OCI-LY1 (cell line): ENCODE results near the gene AJM1.

Source experiments
- H2AFZ ChIP-seq: fragments of 200-600 bp; sonication (generic), shearing (Covaris generic); 2 replicates; pipeline ENCODE4 v1.6.0; 2014; ENCODE audit warnings: antibody characterized with exemption, mild to moderate bottlenecking, low read length
- H3F3A ChIP-seq: fragments of 200-600 bp; sonication (generic), shearing (Covaris generic); 2 replicates; pipeline ENCODE4 v1.6.0; 2014; ENCODE audit warnings: mild to moderate bottlenecking, antibody characterized with exemption, low read length, moderate library complexity; ENCODE audit not compliant: insufficient read depth
- H3K27ac ChIP-seq: fragments of 200-600 bp; sonication (generic); 2 replicates; pipeline ENCODE4 v1.5.1; 2014; ENCODE audit warnings: low read length, mixed run types, mild to moderate bottlenecking, low read depth; ENCODE audit not compliant: poor library complexity, severe bottlenecking
- H3K27me3 ChIP-seq: fragments of 200-600 bp; sonication (generic); 2 replicates; pipeline ENCODE4 v1.6.0; 2014; ENCODE audit warnings: antibody characterized with exemption, mild to moderate bottlenecking, low read length, moderate library complexity; ENCODE audit not compliant: insufficient read depth
- H3K36me3 ChIP-seq: fragments of 200-600 bp; sonication (generic); 2 replicates; pipeline ENCODE4 v1.6.1; 2014; ENCODE audit warnings: mild to moderate bottlenecking, antibody characterized with exemption, low read length, moderate library complexity, mixed read lengths; ENCODE audit not compliant: insufficient read depth
- H3K4me1 ChIP-seq: fragments of 200-600 bp; sonication (generic); 2 replicates; pipeline ENCODE4 v1.5.1; 2014; ENCODE audit warnings: mild to moderate bottlenecking, low read length, moderate library complexity; ENCODE audit not compliant: insufficient read depth, severe bottlenecking
- H3K4me2 ChIP-seq: fragments of 200-600 bp; sonication (generic), shearing (Covaris generic); 2 replicates; pipeline ENCODE4 v1.6.1; 2014; ENCODE audit warnings: low read length
- H3K4me3 ChIP-seq: fragments of 200-600 bp; sonication (generic); 2 replicates; pipeline ENCODE4 v1.5.1; 2014; ENCODE audit warnings: low read length, low read depth, mild to moderate bottlenecking, mixed read lengths; ENCODE audit not compliant: poor library complexity, severe bottlenecking
- H3K79me2 ChIP-seq: fragments of 200-600 bp; shearing (Covaris generic); 2 replicates; pipeline ENCODE4 v1.6.1; 2016; ENCODE audit warnings: mixed run types, low read length, mixed read lengths; ENCODE audit not compliant: insufficient read depth
- H3K9ac ChIP-seq: fragments of 200-600 bp; sonication (generic), shearing (Covaris generic); 2 replicates; pipeline ENCODE4 v1.6.1; 2014; ENCODE audit warnings: mild to moderate bottlenecking, low read length, mixed read lengths
- H3K9me2 ChIP-seq: fragments of 200-600 bp; sonication (generic), shearing (Covaris generic); 2 replicates; pipeline ENCODE4 v1.6.1; 2014; ENCODE audit warnings: low read depth, mild to moderate bottlenecking, low read length, mixed read lengths
- H3K9me3 ChIP-seq: fragments of 200-600 bp; shearing (Covaris generic); 2 replicates; pipeline ENCODE4 v1.6.1; 2014; ENCODE audit warnings: low read length, mixed read lengths
- H4K20me1 ChIP-seq: fragments of 200-600 bp; sonication (generic), shearing (Covaris generic); 2 replicates; pipeline ENCODE4 v1.6.0; 2016; ENCODE audit warnings: mild to moderate bottlenecking, low read length; ENCODE audit not compliant: insufficient read depth
- CTCF ChIP-seq: fragments of 200-600 bp; sonication (generic), shearing (Covaris generic); IDR thresholded peaks from 2 replicates; pipeline ENCODE4 v1.5.1; 2017; ENCODE audit warnings: mild to moderate bottlenecking, antibody characterized with exemption, low read length, moderate library complexity, mixed read lengths
- EZH2 ChIP-seq: fragments of 200-600 bp; sonication (generic), shearing (Covaris generic); IDR thresholded peaks from 2 replicates; pipeline ENCODE4 v1.8.0; 2017; ENCODE audit warnings: borderline replicate concordance, mixed run types, mild to moderate bottlenecking, antibody characterized with exemption, low read length, moderate library complexity, mixed read lengths

The AJM1 gene

GRCh38 chr9:136890661-136891060 is 48.4 kb downstream of the AJM1 start:
- no peaks in the 10 kb centered on the region for H3K9me2 ChIP-seq
- H3K79me2 ChIP-seq: peaks cover 43% of the 10 kb centered on the region
- H3K27me3 ChIP-seq: no peaks in the 10 kb centered on the region
- H3K4me2 ChIP-seq: no peak overlapping the region
- H3K36me3 ChIP-seq: peaks cover 39% of the 10 kb centered on the region
- no peaks in the 10 kb centered on the region for H3F3A ChIP-seq
- H3K4me1 ChIP-seq: peaks cover 6% of the 10 kb centered on the region
- H3K9me3 ChIP-seq: no peaks in the 10 kb centered on the region
- no peak overlapping the region for H3K9ac ChIP-seq
- H3K27ac ChIP-seq: no peak overlapping the region
- H3K4me3 ChIP-seq: no peak overlapping the region
- H4K20me1 ChIP-seq: no peaks in the 10 kb centered on the region
- no peak overlapping the region for H2AFZ ChIP-seq
- TF ChIP-seq EZH2 (no peak), CTCF (no peak)
